Measurements from ENCODE around the gene TDP2. TPM values are rescaled to one million over a fixed set of nuclear protein-coding genes. Genes with fewer than 3 reads are reported as not detected.

The TDP2 gene
- total RNA-seq, 1 donor from 2014 or later = 26.6 TPM

GRCh38 chr6:24620637-24621036, 46.1 kb downstream of the TDP2 start:
- no peaks in the 10 kb centered on the region for H3K27me3 ChIP-seq (ENCODE audit: control insufficient read depth, insufficient read depth, low read length)
- TF ChIP-seq, protein P1, sequence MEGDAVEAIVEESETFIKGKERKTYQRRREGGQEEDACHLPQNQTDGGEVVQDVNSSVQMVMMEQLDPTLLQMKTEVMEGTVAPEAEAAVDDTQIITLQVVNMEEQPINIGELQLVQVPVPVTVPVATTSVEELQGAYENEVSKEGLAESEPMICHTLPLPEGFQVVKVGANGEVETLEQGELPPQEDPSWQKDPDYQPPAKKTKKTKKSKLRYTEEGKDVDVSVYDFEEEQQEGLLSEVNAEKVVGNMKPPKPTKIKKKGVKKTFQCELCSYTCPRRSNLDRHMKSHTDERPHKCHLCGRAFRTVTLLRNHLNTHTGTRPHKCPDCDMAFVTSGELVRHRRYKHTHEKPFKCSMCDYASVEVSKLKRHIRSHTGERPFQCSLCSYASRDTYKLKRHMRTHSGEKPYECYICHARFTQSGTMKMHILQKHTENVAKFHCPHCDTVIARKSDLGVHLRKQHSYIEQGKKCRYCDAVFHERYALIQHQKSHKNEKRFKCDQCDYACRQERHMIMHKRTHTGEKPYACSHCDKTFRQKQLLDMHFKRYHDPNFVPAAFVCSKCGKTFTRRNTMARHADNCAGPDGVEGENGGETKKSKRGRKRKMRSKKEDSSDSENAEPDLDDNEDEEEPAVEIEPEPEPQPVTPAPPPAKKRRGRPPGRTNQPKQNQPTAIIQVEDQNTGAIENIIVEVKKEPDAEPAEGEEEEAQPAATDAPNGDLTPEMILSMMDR (IDR thresholded peaks at IDR 0.05; ENCODE audit: insufficient read depth, low read length, poor library complexity, severe bottlenecking) = no peak
- no peak for DNase-seq (ENCODE audit: low read depth)
- H3K4me3 ChIP-seq (ENCODE audit: low read depth, low read length) = no peak overlapping the region
- no peaks in the 10 kb centered on the region for H3K36me3 ChIP-seq (ENCODE audit: control insufficient read depth, insufficient read depth, low read length)

- DNase-seq (ENCODE audit: low read depth) = no peak
- Histone ChIP-seq H3K27me3 (ENCODE audit: control insufficient read depth, insufficient read depth, low read length) (no peaks in the 10 kb centered on the region), H3K4me3 (ENCODE audit: low read depth, low read length) (no peak overlapping the region), H3K36me3 (ENCODE audit: control insufficient read depth, insufficient read depth, low read length) (no peaks in the 10 kb centered on the region)
- TF ChIP-seq, protein P1 (IDR thresholded peaks at IDR 0.05; ENCODE audit: insufficient read depth, low read length, poor library complexity, severe bottlenecking) = no peak
These were observed 47.0 kb downstream of the TDP2 start for GRCh38 chr6:24619661-24620060.

GRCh38 chr6:24614648-24615047, 52.1 kb downstream of the TDP2 start:
- H3K27me3 ChIP-seq (ENCODE audit: control insufficient read depth, insufficient read depth, low read length) = no peaks in the 10 kb centered on the region
- TF ChIP-seq, protein P1 (IDR thresholded peaks at IDR 0.05; ENCODE audit: insufficient read depth, low read length, poor library complexity, severe bottlenecking) = no peak
- H3K36me3 ChIP-seq (ENCODE audit: control insufficient read depth, insufficient read depth, low read length) = no peaks in the 10 kb centered on the region
- DNase-seq (ENCODE audit: low read depth) = no peak
- no peak overlapping the region for H3K4me3 ChIP-seq (ENCODE audit: low read depth, low read length)

DNA sequence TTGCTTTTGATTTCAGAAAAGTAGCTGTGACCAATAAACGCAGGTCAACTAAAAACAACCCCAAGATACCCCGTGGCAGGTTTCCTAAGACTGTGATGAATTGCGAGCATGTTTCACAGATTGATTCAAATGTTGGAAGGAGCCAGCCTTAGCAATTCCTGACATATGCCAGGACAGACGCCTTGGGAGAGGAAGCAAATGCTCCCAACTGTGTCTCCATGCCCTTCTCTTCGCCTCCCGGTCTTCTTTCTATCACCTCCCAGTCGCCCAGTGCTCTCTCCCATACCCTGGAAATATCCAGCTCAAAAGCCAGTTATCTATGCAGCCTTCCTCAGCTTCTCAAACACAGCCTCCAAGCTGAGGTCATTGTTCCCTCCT, 52.7 kb downstream of the TDP2 start:
- no peak for DNase-seq (ENCODE audit: low read depth)
- Histone ChIP-seq H3K4me3 (ENCODE audit: low read depth, low read length) (no peak overlapping the region), H3K27me3 (ENCODE audit: control insufficient read depth, insufficient read depth, low read length) (no peaks in the 10 kb centered on the region), H3K36me3 (ENCODE audit: control insufficient read depth, insufficient read depth, low read length) (no peaks in the 10 kb centered on the region)
- TF ChIP-seq, protein P1 (IDR thresholded peaks at IDR 0.05; ENCODE audit: insufficient read depth, low read length, poor library complexity, severe bottlenecking) = no peak

DNA sequence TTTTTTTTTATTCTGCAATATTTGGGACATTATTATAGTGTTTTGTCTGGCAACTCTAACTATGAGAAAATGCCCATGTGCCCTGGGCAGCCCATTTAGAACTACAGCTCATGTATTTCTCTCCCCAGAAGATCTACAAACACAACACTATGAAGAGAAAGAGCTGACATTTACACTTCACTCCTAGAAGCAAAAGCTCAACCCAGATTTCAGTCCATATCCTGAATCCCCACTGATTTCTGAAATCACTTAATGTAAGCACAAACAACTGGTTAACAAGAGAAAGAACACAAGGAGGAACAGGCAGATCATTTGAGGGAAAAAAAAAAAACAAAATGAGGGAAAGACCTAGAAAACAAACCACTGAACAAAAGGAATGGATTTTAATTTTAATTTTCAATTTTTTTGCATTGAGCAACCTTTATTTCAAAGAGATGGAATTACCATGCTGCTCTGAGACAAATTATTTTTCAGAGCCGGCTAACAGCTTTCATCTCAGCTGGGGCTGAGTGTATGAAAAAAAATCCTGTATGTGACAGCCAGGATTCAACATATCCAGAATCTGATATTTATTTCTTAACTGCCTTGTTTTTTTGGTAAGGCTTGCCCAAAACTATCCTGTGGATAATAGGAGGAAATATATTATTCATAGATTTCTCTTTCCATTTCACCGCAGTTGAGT, 53.2 kb downstream of the TDP2 start:
- no peak for DNase-seq (ENCODE audit: low read depth)
- no peak overlapping the region for H3K4me3 ChIP-seq (ENCODE audit: low read depth, low read length)
- no peaks in the 10 kb centered on the region for H3K36me3 ChIP-seq (ENCODE audit: control insufficient read depth, insufficient read depth, low read length)
- H3K27me3 ChIP-seq (ENCODE audit: control insufficient read depth, insufficient read depth, low read length) = no peaks in the 10 kb centered on the region
- TF ChIP-seq, protein P1 (IDR thresholded peaks at IDR 0.05; ENCODE audit: insufficient read depth, low read length, poor library complexity, severe bottlenecking) = no peak

DNA sequence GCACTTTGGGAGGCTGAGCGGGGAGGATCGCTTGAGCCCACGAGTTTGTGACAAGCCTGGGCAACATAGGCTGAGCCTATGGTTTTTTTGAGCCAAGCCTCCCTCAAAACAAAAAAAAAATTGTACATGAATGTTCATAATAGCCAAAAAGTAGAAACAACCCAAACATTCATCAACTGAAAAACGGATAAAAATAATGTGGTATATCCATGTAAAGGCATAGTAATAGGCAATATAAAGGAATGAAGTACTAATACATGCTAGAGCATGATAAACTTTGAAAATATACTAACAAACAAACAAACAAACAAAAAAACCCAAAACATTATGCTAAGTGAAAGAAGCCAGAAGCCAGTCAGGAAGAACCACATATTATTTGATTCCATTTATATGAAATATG, 56.0 kb downstream of the TDP2 start:
- H3K27me3 ChIP-seq (ENCODE audit: control insufficient read depth, insufficient read depth, low read length) = no peaks in the 10 kb centered on the region
- no peaks in the 10 kb centered on the region for H3K36me3 ChIP-seq (ENCODE audit: control insufficient read depth, insufficient read depth, low read length)
- no peak for DNase-seq (ENCODE audit: low read depth)
- TF ChIP-seq, protein P1 (IDR thresholded peaks at IDR 0.05; ENCODE audit: insufficient read depth, low read length, poor library complexity, severe bottlenecking) = no peak
- no peak overlapping the region for H3K4me3 ChIP-seq (ENCODE audit: low read depth, low read length)

All from kidney epithelial cell (primary cell).